Measurements from ENCODE around the gene TLR8. TPM values are rescaled to one million over a fixed set of nuclear protein-coding genes. Genes with fewer than 3 reads are reported as not detected.

The TLR8 gene
- total and polyA plus RNA-seq, 10 of the 15 experiments (the other 5 are each of a cell fraction or from before 2014, with no cell fraction given): 0.04 TPM; not detected in 9

DNA sequence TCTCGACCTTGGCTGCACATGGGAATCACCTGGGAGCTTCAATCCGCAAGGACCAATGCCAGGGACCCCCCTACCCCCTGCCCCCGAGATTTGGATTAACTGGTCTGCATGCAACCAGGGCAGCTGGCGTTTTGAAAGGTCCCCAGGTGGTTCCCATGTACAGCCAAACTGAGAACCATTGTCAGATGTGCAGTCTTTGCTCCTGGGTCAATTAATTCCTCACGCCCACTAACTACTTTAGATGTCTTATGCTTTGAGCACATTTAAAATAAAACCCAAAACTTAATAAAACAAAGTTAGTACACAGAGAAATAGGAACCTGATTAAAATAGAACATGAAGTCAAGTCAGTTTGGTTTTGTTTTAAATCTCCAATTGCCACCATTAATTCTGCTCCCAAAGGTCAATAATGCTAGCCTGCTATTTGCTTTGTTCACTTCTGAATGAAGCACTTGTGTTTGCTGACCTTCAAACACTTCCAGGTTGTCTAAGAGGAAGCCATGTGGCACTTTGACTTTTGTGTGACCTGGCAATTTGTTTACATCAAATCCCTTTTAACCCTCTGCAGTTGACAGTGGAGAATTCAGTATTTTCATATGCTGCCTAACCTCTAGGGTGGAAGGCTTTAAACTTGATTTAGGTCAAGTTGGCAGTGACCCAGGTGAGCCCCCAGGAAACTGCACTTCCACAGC is 41.3 kb downstream of the TLR8 start (continued):
- TF ChIP-seq, protein P1, sequence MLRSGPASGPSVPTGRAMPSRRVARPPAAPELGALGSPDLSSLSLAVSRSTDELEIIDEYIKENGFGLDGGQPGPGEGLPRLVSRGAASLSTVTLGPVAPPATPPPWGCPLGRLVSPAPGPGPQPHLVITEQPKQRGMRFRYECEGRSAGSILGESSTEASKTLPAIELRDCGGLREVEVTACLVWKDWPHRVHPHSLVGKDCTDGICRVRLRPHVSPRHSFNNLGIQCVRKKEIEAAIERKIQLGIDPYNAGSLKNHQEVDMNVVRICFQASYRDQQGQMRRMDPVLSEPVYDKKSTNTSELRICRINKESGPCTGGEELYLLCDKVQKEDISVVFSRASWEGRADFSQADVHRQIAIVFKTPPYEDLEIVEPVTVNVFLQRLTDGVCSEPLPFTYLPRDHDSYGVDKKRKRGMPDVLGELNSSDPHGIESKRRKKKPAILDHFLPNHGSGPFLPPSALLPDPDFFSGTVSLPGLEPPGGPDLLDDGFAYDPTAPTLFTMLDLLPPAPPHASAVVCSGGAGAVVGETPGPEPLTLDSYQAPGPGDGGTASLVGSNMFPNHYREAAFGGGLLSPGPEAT (IDR thresholded peaks at IDR 0.05; ENCODE audit: low read depth): no peak
- TF ChIP-seq NFXL1 (IDR thresholded peaks at IDR 0.05; ENCODE audit: borderline replicate concordance): no peak
- no peak for TF ChIP-seq KDM1A (IDR thresholded peaks at IDR 0.05; ENCODE audit: borderline replicate concordance)
- TF ChIP-seq CBX3 (IDR thresholded peaks at IDR 0.05; ENCODE audit: borderline replicate concordance, low read depth): no peak
- peak; percentile 45; the same call in 1 of the 2 replicates for TF ChIP-seq MTA2 (IDR thresholded peaks at IDR 0.05; ENCODE audit: low read depth)
- TF ChIP-seq RB1 (IDR thresholded peaks at IDR 0.05; ENCODE audit: borderline replicate concordance): no peak
- no peak for TF ChIP-seq SUZ12 (IDR thresholded peaks at IDR 0.05; ENCODE audit: unreplicated experiment)
- no peak for TF ChIP-seq POLR2AphosphoS5 (IDR thresholded peaks at IDR 0.05; ENCODE audit: low read length)
- TF ChIP-seq SMARCA5 (IDR thresholded peaks at IDR 0.05): no peak; the same call in 1 of the 2 replicates
- TF ChIP-seq RUNX3 (IDR thresholded peaks at IDR 0.05; ENCODE audit: low read length): no peak
- TF ChIP-seq, protein P2, sequence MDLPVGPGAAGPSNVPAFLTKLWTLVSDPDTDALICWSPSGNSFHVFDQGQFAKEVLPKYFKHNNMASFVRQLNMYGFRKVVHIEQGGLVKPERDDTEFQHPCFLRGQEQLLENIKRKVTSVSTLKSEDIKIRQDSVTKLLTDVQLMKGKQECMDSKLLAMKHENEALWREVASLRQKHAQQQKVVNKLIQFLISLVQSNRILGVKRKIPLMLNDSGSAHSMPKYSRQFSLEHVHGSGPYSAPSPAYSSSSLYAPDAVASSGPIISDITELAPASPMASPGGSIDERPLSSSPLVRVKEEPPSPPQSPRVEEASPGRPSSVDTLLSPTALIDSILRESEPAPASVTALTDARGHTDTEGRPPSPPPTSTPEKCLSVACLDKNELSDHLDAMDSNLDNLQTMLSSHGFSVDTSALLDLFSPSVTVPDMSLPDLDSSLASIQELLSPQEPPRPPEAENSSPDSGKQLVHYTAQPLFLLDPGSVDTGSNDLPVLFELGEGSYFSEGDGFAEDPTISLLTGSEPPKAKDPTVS (IDR thresholded peaks at IDR 0.05; ENCODE audit: low read depth, low read length): no peak
- TF ChIP-seq NR2C1 (IDR thresholded peaks at IDR 0.05): peak; percentile 64
- TF ChIP-seq EP300 (IDR thresholded peaks at IDR 0.05; ENCODE audit: borderline replicate concordance in 1 of 2, control insufficient read depth in 1 of 2, low read depth in 2 of 2, low read length in 2 of 2): peak in 1 of 2 experiments; percentile 58; a peak in 1 of 4 replicates
- TF ChIP-seq BRCA1 (IDR thresholded peaks at IDR 0.05; ENCODE audit: low read depth, low read length): no peak
- no peak for TF ChIP-seq SIX5 (IDR thresholded peaks at IDR 0.05; ENCODE audit: low read depth, low read length, severe bottlenecking)
- TF ChIP-seq MEF2B (IDR thresholded peaks at IDR 0.05; ENCODE audit: partially characterized antibody, poor library complexity, severe bottlenecking): peak; percentile 30
- no peak for TF ChIP-seq HDAC6 (IDR thresholded peaks at IDR 0.05; ENCODE audit: unreplicated experiment)
